Esophagus squamous epithelium (tissue), 4 donors: ENCODE results near the gene LASP1NB.

Source experiments
- CTCF ChIP-seq, 6 experiments: fragments of 450-650 bp in 4 of 6; fragments of 200-600 bp in 2 of 6; sonication (generic) in 2 of 6; IDR thresholded peaks; one replicate each; pipeline ENCODE4 v1.5.1; 2016 to 2019; ENCODE audit warnings: antibody characterized with exemption in 6 of 6, mild to moderate bottlenecking in 4 of 6, moderate library complexity in 4 of 6
- POLR2A ChIP-seq, 4 donors: fragments of 450-650 bp; IDR thresholded peaks; one replicate each; pipeline ENCODE4 v1.6.1; 2017; ENCODE audit warnings: antibody characterized with exemption in 4 of 4, mild to moderate bottlenecking in 4 of 4, moderate library complexity in 3 of 4

DNA sequence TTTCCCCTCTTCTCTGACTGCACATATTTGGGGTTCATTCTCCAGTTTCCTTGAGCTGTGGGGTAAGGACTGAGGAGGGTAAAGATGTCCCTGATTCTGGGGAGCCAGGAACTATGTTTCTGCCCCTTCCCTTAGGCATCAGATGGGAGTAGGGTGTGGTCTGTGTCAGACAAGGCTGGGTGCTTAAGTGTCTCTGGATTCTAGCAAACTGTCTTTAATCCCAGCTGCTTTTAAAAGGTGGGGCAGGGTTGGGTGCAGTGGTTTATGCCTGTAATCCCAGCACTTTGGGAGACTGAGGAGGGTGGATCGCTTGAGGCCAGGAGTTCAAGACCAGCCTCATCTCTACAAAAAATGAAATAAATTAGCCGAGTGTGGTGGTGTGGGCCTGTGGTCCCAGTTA lies 42.5 kb upstream of the LASP1NB start:
- TF ChIP-seq CTCF (IDR thresholded peaks at IDR 0.05) (no peak), POLR2A (IDR thresholded peaks at IDR 0.05) (no peak)
